Stimulated activated CD8-positive, alpha-beta memory T cell treated with anti-CD3 and anti-CD28 coated beads, Interleukin-15, amount 100 ng/mL, for 4 hours (primary cell): ENCODE results near the gene PDGFRB.

Experiments
- DNase-seq, 2 donors: peaks; one replicate each; pipeline ENCODE4 v3.0.0-alpha.2; 2020; ENCODE audit warnings: low read depth in 2 of 2

PDGFRB gene

DNA sequence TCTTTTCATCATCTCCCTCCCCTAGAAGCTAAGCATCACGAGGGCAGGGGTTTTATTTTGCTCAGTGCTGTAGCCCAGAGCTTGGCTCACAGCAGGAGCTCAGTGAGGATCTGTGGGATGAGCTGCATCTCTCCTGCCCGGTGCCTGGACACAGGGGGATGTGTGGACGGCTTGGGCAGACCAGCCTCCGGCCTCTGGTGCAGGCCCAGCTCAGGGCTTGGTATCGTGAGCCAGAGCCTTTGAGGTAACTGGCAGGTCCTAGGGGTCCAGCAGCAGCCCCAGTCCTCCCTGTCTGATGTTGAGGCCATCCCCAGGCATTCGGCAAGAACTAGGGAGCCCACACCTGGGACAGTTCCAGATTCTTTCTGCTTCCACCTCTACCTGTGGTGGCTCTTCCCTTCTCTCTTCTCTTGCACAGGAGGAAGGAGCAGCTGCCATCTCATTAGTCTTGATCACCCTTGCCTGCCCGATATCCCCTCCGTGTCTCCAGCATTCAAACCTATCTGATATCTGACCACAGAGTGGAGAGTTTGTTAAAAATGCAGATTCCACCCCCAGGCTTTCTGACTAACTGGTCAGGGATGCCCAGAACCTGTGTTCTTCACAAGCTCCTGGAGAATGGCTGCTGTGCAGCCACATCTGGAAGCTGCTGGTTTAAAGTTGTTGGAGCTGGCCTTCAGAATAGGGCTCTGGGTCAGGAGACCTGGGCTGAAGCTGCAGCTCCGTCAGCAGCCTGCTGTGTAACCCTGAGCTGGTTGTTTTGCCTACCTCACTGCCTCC is 26.3 kb upstream of the PDGFRB start:
- no peak for DNase-seq

GRCh38 chr5:150181027-150181426 is 25.4 kb upstream of the PDGFRB start:
- DNase-seq: no peak

- DNase-seq: no peak
These were observed 24.8 kb upstream of the PDGFRB start for GRCh38 chr5:150180241-150181026.

DNA sequence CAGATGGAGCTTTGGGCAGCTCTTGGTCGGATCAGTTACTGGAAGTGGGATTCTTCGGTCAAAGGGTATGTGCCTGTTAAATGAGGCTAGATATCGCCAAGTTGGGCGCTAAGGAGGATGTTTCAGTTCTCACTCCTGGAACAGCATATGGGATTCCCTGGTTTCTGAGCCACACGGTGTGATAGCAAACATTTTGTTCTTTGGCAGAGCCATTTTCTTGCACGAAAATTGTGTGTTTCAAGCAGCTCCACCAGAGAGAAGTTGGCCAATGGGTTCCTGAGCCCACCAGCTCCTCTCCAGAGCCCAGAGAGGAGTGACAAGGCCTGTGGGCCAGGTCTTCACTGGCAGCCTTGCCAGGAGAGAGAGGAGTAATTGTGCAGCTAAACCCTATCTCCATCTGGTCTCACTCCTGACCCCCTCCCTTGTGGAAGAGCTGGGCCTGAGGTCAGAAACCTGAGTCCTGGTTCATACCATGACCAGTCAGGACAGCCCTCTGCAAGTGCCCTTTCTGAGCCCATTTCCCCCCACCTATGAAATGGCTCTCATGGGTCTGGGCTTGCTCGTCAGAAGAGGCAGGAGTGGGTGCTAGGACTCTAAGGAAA is 23.5 kb upstream of the PDGFRB start:
- DNase-seq: no peak

GRCh38 chr5:150178262-150178661 is 22.6 kb upstream of the PDGFRB start:
- no peak for DNase-seq

DNA sequence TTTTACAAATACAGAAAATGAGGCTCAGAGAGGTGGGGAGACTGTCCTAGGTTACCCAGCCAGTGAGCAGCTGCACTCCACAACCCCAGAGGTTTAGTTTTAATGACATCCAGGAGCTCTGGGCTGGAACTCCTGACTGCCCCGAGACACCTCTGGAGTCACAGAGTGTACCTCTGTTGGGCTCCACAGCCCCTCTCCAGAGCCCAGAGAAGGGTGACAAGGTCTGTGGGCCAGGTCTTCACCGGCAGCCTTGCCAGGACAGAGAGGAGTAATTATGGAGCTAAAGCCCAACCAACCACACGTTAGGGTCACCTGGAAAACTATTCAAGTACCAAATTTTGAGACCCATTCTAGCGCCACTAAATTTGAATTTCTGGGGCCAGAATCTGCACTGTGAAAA is 22.1 kb upstream of the PDGFRB start:
- no peak for DNase-seq

GRCh38 chr5:150176745-150177477 is 21.3 kb upstream of the PDGFRB start:
- no peak for DNase-seq

DNA sequence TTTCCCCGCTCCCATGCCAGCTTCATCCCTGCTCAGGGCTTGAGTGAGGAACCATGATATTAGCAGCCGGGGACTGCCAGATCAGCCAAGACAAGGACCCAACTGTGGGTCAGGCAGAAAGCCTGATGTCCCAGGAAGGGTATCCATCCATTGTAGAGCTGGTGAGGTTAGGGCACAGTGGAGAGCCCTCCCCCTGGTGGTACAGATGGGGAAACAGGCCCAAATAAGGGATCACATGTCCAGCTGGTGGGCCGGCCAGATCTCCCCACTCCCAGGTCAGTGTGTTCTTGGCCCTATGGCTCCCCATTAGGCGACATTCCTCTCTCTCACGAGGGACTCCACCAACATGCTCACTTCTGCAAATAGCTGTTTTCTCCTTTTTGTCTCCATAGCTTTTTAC is 19.9 kb upstream of the PDGFRB start:
- DNase-seq: no peak

DNA sequence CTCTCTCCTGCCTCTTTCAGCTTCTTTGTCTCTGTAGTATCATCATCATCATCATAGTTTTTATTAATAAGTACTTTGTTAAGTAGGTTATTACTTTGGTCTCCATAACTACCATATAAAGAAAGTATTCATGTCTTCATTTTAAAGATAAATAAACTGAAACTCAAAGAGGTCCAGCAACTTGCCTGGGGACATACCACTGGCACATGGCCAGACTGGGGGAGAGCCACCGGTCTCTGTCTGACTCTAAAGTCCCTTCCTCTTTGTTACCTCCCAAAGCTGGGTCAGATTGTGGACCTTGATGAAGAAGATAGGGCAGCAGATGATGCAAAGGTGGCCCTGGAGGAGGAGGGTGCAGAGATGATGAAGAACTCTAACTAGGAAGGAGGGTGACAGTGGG is 19.4 kb upstream of the PDGFRB start:
- DNase-seq: no peak

- DNase-seq: no peak
These were observed 18.6 kb upstream of the PDGFRB start for GRCh38 chr5:150174285-150174684.

DNA sequence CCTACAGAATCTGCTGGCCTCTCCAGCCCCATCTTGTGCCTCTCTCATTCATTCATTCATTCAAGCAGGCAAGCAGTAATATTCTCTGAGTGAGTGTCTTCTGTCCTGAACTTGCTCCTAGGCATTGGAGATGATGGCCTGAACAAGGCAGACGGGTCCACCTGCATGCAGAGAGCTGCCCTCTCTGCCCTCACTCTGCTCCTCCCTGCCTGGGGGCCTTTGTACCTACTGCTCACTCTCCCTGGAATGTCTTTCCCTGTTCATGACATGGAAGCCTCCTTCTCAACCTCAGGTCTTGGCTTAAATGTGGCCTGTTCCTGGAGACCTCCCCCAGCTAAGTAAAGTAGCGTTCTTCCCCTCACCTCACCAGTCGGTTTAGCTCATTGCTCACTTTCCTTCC is 17.5 kb upstream of the PDGFRB start:
- DNase-seq: no peak

GRCh38 chr5:150172556-150172955 is 16.9 kb upstream of the PDGFRB start:
- no peak for DNase-seq

- DNase-seq: no peak
These were observed 16.5 kb upstream of the PDGFRB start for GRCh38 chr5:150172145-150172544.

DNA sequence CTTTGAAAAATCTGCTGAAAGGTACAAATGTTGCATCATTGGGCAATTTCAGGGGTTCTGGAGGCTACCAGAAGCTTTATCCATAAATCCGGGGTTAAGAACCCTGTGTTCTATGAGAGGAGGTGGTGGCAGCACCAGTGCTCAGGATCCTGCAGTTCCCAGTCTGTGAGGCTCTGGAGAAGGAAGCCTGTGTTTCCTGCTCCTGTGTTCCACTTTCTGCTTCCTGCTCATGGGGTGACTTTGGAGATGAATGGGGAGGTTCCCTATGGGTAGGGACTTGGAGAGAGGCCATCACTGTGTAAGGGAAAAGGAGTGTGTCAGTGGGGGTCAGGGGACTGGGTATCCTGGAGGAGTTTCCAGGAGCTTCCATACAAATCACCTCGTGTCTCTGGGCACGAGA is 13.2 kb upstream of the PDGFRB start:
- no peak for DNase-seq

DNA sequence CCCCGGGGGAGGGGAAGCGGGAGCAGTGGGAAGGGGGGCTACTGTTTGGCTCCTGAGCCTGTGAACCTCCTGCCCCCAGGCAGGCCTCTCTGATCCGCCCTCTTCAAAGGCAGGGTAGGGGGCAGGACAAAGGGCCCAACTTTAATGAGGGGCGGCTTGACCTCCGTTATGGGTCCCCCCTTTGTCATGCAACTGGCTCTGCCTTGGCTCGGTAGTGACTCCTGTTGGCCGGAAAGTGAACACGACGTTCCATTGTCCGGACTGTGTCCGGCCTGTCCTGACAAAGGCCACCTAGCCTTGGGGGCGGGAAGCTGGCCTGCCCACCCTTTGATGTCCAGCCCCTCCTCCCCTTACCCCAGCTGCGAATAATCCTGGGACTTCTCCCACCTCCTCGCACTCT is 12.3 kb upstream of the PDGFRB start:
- no peak for DNase-seq

DNA sequence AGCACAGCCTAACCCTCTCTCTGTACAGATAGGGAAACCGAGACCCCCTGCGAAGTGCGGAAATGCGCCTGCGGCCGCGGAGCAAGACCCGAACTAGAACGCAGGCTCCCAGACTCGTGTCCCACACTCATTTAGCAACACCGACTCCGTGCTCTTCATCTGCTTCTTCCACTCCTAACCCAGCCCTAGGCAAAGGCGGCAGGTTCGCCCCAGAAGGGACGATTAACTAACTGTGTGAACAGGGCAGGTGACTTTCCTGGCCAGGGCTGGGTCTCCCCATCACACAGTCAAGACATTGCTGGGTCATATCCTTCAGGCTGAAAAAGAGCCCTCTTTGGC is 11.8 kb upstream of the PDGFRB start:
- no peak for DNase-seq

- no peak for DNase-seq
These were observed 11.2 kb upstream of the PDGFRB start, which contains the start of gene CDX1 for GRCh38 chr5:150166650-150167511. TSS of gene CDX1 (plus strand) at chr5:150166778. CDS start at chr5:150166877, 99 bp downstream.

DNA sequence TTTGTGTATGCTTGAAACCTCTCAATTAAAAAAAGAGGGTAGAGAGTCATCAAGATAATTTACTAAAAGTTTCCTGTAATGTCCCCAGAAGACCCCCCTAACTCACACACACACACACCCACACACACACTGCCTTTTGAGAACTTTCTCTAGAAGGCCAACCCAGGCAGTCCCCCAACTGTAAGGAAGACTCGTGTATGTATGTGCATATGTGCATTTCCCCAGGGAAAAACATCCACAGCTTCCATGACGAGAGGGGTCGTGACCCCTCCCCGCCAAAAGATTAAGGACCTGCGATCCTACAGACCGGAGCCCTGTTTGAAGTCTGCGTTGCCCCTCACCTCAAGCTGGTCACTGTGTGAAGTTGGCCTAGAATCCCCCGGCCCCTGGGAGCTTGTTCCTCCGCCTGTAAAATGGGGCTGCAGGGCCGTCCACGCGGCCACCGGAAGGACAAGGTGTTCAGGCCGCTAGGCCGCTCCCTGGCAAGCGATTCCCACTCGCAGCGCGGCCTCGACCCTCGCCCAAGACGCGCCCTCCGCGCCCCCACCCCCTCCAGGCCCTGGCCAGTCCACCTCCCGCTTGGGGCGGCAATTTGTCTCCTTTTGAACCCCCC is 10.5 kb upstream of the PDGFRB start:
- no peak for DNase-seq

DNA sequence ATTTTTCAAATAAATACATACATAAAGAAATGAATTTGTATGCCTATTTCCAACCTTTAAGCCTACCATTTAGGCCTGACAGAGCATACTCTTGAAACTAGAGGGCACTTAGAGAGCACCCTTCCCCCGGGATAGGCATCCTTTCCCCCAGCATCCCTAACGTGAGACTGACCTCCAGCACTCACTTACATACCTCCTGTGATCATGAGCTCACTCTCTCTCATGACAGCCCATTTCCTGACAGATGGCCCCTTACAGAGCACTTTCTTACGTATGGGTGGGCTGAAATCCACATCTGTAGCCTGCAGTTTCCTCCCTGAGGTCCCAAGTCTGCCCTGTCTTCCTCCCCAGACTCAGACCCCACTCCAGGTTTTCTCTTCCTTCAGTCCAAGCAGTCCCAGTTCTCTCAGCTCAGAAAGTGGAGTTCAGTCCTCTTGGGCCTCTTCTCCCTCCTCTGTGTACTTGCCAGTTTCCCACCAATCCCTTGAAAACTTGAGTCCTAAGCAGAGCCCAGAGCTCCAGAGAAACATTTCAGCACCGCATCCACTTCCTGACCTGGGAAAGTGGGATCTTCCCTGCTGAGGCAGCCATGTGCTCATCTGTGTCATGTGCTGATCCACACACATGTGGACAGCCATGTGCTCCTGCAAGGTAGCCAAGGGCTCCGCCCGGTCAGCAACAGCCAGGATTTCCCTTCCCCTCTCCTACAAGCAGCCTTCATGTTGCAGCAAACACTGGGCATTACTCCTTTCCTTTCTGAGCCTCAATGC is 8.8 kb upstream of the PDGFRB start:
- DNase-seq: no peak

- no peak for DNase-seq
These were observed 8.0 kb upstream of the PDGFRB start for GRCh38 chr5:150163547-150164059.
